GM18507 (cell line): ENCODE data around the gene RCAN1.
"Not testable (repeated sequence)": the region's sequence is repeated elsewhere in the genome, so short reads cannot be mapped to it uniquely, and the experiment has no call there.

Experiments
- DNase-seq: peaks from one replicate; pipeline ENCODE4 v3.0.0; 2011; ENCODE audit warnings: low read depth; ENCODE audit not compliant: insufficient read length; ENCODE audit errors: extremely low spot score
- FAIRE-seq: peaks from 2 replicates; lab custom pipeline; 2011; peaks lifted over from hg19 to GRCh38; lab: Jason Lieb, UNC

RCAN1 gene

GRCh38 chr21:34579411-34579810 lies 35.5 kb downstream of the RCAN1 start:
- FAIRE-seq: no peak
- no peak for DNase-seq

GRCh38 chr21:34576041-34576511 lies 38.8 kb downstream of the RCAN1 start:
- FAIRE-seq: no peak
- no peak for DNase-seq

- FAIRE-seq (no peak), DNase-seq (no peak)
These were observed 40.0 kb downstream of the RCAN1 start for GRCh38 chr21:34574601-34575529.

GRCh38 chr21:34571994-34572393 lies 42.9 kb downstream of the RCAN1 start:
- no peak for FAIRE-seq
- no peak for DNase-seq

- no peak for FAIRE-seq
- no peak for DNase-seq
These were observed 44.6 kb downstream of the RCAN1 start for GRCh38 chr21:34570313-34570712.

- no peak for FAIRE-seq
These were observed 45.4 kb downstream of the RCAN1 start for GRCh38 chr21:34569381-34569979.

GRCh38 chr21:34568801-34569200 lies 46.1 kb downstream of the RCAN1 start:
- not testable (repeated sequence) for FAIRE-seq

More at GRCh38 chr21:34569381-34569979, 45.4 kb downstream of the RCAN1 start:
- DNase-seq: no peak

GRCh38 chr21:34567604-34568155 lies 47.2 kb downstream of the RCAN1 start:
- no peak for FAIRE-seq
- DNase-seq: no peak

More at GRCh38 chr21:34568801-34569200, 46.1 kb downstream of the RCAN1 start:
- DNase-seq: not testable (repeated sequence)

GRCh38 chr21:34565238-34565637 lies 49.7 kb downstream of the RCAN1 start:
- no peak for DNase-seq
- no peak for FAIRE-seq

- FAIRE-seq, DNase-seq: not testable (repeated sequence)
These were observed 51.5 kb downstream of the RCAN1 start for GRCh38 chr21:34563370-34563769.

GRCh38 chr21:34561806-34562205 lies 53.1 kb downstream of the RCAN1 start:
- DNase-seq (no peak), FAIRE-seq (no peak)

GRCh38 chr21:34560609-34561008 lies 54.3 kb downstream of the RCAN1 start:
- DNase-seq: no peak
- FAIRE-seq: no peak

- FAIRE-seq: no peak
- DNase-seq: no peak
These were observed 54.9 kb downstream of the RCAN1 start for GRCh38 chr21:34560021-34560420.

GRCh38 chr21:34559089-34559631 lies 55.8 kb downstream of the RCAN1 start:
- no peak for DNase-seq
- no peak for FAIRE-seq

- DNase-seq: no peak
- FAIRE-seq: no peak
These were observed 56.7 kb downstream of the RCAN1 start for GRCh38 chr21:34558166-34558565.

GRCh38 chr21:34557261-34557660 lies 57.7 kb downstream of the RCAN1 start:
- DNase-seq: no peak
- no peak for FAIRE-seq

GRCh38 chr21:34554670-34555069 lies 60.2 kb downstream of the RCAN1 start:
- not testable (repeated sequence) for FAIRE-seq, DNase-seq

GRCh38 chr21:34554227-34554626 lies 60.7 kb downstream of the RCAN1 start:
- no peak for FAIRE-seq

GRCh38 chr21:34553151-34553952 lies 61.6 kb downstream of the RCAN1 start:
- no peak for DNase-seq
- FAIRE-seq: no peak

More at GRCh38 chr21:34554227-34554626, 60.7 kb downstream of the RCAN1 start:
- DNase-seq: no peak
